Measurements from ENCODE around the gene LBH.

GRCh38 chr2:30225131-30225762 is 6.1 kb upstream of the LBH start:
- TF ChIP-seq CTCF (IDR thresholded peaks at IDR 0.05), result no peak
- no peak for TF ChIP-seq ZFX (IDR thresholded peaks at IDR 0.05; ENCODE audit: borderline replicate concordance)

Data from 22Rv1 (cell line).